Upper lobe of left lung (tissue), 6 donors: ENCODE measurements around the gene SLC41A3. TPM values are rescaled to one million over a fixed set of nuclear protein-coding genes. Genes with fewer than 3 reads are reported as not detected.
"Not testable (repeated sequence)": the region's sequence is repeated elsewhere in the genome, so short reads cannot be mapped to it uniquely, and the experiment has no call there.

Experiments used
- ATAC-seq, 2 donors: fragments of 200-7000 bp; cut with Tn5 transposase; one replicate each; pipeline ENCODE4 v1.9.1; 2022; ENCODE audit warnings: mild to moderate bottlenecking in 2 of 2, moderate library complexity in 2 of 2; ENCODE audit not compliant: low FRiP score in 2 of 2
- DNase-seq, 2 donors: peaks; one replicate each; pipeline ENCODE4 v3.0.0-alpha.2; 2019 to 2020
- H3K27ac ChIP-seq, 4 donors: fragments of 200-600 bp; sonication (generic); one replicate each; pipeline ENCODE4 v1.5.1; 2016 to 2019
- H3K27me3 ChIP-seq, 4 donors: fragments of 200-600 bp; sonication (generic); one replicate each; pipeline ENCODE4 v1.5.1; 2017 to 2019
- H3K36me3 ChIP-seq, 4 donors: fragments of 200-600 bp; sonication (generic); one replicate each; pipeline ENCODE4 v1.5.1; 2016 to 2019
- H3K4me1 ChIP-seq, 4 donors: fragments of 200-600 bp; sonication (generic); one replicate each; pipeline ENCODE4 v1.5.1; 2018 to 2019
- H3K4me3 ChIP-seq, 4 donors: fragments of 200-600 bp; sonication (generic); one replicate each; pipeline ENCODE4 v1.5.1; 2017 to 2019; ENCODE audit warnings: mild to moderate bottlenecking in 2 of 4, moderate library complexity in 1 of 4
- H3K9me3 ChIP-seq, 4 donors: fragments of 200-600 bp; sonication (generic); one replicate each; pipeline ENCODE4 v1.5.1; 2018 to 2019
- EP300 ChIP-seq, 4 donors: sonication (generic); formaldehyde crosslinking; IDR thresholded peaks; one replicate each; pipeline ENCODE4 v1.5.1; 2017; ENCODE audit warnings: antibody characterized with exemption in 4 of 4, control low read depth in 2 of 4
- POLR2A ChIP-seq, 4 donors: fragments of 450-650 bp; IDR thresholded peaks; one replicate each; pipeline ENCODE4 v1.5.1; 2016 to 2017; ENCODE audit warnings: antibody characterized with exemption in 4 of 4, mild to moderate bottlenecking in 2 of 4
- POLR2AphosphoS5 ChIP-seq, 2 donors: sonication (generic); formaldehyde crosslinking; IDR thresholded peaks; one replicate each; pipeline ENCODE4 v1.5.1; 2017; ENCODE audit warnings: antibody characterized with exemption in 2 of 2
- WGBS, 2 donors: methylation state at CpG; one replicate each; pipeline ENCODE4 v1.1.5; 2017 to 2018; 5-methylcytosine and 5-hydroxymethylcytosine counted together
- small RNA-seq, 4 donors: library from RNA; depleted of rRNA; stranded (forward); fragments of <200 nt; gene quantifications; one replicate each; pipeline ENCODE3, GENCODE V24; 2016
- total RNA-seq, 6 donors: library from RNA; depleted of rRNA in 4 of 6; stranded (reverse); fragments of >200 nt in 4 of 6; gene quantifications; one replicate each; pipeline versions ENCODE4 v1.1.0 to v1.2.1, GENCODE V29; 2016 to 2021
- TF ChIP-seq, protein P1 (sequence below), 6 experiments: fragments of 450-650 bp in 4 of 6; fragments of 200-600 bp in 2 of 6; sonication (generic) in 2 of 6; IDR thresholded peaks; one replicate each; pipeline ENCODE4 v1.5.1; 2016 to 2019; ENCODE audit warnings: antibody characterized with exemption in 6 of 6
- donor health status: DM: no; HTN: no; CAD: no; lungs with moderate emphysema.
- donor health status: DM: no; HTN: yes; CAD: no; lungs with severe emphysema.

SLC41A3 gene
- total RNA-seq, 6 donors from 2014 or later: 17.1 to 40.1 (median 32.3) TPM

DNA sequence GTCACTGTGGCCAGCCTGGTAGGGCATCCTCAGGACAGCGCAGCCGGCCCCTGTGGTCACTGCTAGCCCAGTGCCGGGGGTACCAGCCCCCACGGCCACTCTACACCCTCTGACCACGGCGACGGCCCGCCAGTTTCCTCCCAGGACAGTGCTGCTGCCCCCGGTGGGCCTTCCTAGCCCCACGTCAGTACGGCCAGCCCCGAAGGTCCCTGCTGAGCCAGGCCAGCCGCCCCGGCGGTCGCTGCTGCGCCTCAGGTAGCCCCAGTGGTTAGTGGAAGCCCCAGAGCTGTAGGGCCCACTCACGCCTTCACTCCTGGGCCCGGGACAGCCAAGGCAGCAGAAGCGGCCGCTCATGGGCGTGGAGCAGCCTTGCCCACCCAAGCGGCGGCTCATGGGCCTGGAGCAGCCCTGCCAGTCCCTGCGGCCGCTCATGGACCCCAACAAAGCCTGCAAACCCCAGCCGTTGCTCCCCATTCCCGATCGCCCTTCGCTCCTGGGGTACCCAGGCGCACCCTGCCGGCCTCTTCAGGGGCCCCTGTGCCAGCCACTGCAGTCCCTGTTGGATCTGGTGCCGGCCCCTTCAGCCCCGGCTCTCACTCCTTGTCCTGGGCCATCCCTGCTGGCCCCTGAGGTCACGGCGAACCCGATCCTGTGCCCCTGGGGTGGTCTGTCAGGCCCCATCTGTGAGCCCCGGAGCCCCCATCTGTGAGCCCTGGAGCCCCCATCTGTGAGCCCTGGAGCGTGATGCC, 124.4 kb downstream of the SLC41A3 start:
- Histone ChIP-seq H3K27ac (no peak overlapping the region), H3K4me3 (no peak overlapping the region), H3K4me1 (peaks cover 0 to 7% (median 0%) of the 10 kb centered on the region in 4 donors), H3K27me3 (peaks cover 0 to 12% (median 1%) of the 10 kb centered on the region in 4 donors), H3K9me3 (no peaks in the 10 kb centered on the region), H3K36me3 (no peaks in the 10 kb centered on the region)
- TF ChIP-seq, protein P1, sequence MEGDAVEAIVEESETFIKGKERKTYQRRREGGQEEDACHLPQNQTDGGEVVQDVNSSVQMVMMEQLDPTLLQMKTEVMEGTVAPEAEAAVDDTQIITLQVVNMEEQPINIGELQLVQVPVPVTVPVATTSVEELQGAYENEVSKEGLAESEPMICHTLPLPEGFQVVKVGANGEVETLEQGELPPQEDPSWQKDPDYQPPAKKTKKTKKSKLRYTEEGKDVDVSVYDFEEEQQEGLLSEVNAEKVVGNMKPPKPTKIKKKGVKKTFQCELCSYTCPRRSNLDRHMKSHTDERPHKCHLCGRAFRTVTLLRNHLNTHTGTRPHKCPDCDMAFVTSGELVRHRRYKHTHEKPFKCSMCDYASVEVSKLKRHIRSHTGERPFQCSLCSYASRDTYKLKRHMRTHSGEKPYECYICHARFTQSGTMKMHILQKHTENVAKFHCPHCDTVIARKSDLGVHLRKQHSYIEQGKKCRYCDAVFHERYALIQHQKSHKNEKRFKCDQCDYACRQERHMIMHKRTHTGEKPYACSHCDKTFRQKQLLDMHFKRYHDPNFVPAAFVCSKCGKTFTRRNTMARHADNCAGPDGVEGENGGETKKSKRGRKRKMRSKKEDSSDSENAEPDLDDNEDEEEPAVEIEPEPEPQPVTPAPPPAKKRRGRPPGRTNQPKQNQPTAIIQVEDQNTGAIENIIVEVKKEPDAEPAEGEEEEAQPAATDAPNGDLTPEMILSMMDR (IDR thresholded peaks at IDR 0.05): no peak
- no peak for TF ChIP-seq EP300 (IDR thresholded peaks at IDR 0.05)
- ATAC-seq: peak in 1 of 2 donors; percentile 5
- DNase-seq: peak in 1 of 2 donors; percentile 81
- 90 to 93% methylated on average over 6 to 15 of the region's 39 CpGs for WGBS, 2 donors

DNA sequence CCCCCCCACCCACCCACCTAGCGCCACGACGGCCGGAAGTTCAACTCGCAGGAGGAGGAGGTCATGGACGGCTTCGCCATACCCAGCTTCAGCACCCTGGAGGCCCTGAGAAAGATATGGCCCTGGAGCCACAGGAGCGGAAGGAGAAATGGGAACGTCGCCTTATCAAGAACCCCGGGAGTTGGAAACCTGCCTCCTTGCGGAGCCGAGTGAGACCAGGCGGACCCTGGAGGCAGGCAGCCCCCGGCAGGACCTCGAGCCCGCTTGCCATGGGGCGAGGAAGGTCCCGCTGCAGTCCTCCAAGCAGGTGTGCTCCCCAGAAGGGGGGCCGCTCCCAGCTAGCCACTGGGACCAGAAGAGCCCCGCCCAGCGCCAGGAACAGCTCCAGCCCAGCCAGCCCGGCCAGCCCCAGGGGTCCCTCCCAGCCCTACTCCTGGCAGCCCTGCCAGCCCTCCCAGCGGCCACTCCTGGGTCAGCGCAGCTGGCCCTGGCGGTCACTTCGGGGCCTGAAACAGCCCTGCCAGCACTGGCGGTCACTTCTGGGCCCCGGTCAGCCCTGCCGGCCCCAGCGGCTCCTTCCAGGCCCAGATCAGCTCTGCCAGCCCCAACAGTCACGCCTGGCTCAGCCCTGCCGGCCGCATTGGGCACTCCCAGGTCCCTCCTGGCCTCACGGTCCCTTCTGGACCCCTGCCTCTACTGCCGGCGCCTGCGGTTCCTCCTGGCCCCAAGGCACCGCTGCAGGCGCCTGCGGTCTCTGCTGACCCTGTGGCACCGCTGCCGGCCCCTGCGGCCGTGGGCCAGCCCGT, 125.2 kb downstream of the SLC41A3 start:
- DNase-seq: peak in 1 of 2 donors; percentile 76

DNA sequence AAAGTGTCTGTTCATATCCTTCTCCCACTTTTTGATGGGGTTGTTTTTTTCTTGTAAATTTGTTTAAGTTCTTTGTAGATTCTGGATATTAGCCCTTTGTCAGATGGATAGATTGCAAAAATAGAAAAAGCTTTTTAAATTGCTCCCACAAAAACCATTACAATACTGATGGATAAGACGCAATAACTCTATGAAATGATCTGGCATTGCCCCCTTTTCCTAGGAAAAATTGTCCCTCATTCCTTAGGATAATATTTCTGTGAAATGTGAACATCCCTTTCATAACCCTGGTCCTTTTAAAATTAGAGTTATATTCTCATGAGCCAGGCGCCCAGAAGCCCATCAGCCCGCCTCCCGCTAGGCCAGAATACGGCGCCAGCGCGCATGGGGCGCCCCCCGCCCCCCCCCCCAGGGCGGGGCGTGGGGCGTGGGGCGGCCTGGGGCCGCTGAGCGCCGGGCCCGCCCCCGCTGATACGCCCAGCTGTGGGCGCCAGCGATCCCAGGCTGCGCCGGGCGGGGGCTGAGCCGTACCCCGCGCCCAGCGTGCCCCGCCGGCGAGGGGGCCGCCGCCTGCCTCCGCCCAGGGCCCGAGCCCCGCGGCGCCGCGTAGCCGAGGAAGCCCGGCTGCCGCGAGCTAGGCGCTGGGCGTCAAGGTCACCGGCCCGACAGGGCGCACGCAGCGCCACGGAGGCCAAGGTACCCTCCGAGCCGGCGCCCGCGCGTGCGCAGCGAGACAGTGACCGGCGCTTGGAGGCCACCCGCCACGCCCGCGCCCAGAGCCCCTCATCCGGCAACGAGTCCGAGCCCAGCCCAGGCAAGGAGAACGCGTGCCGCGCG, 126.0 kb downstream of the SLC41A3 start:
- ATAC-seq: no peak
- TF ChIP-seq, protein P1 (IDR thresholded peaks at IDR 0.05): no peak
- TF ChIP-seq EP300 (IDR thresholded peaks at IDR 0.05): no peak
- no peak for TF ChIP-seq POLR2A (IDR thresholded peaks at IDR 0.05)
- no peak for TF ChIP-seq POLR2AphosphoS5 (IDR thresholded peaks at IDR 0.05)
- H3K27me3 ChIP-seq: peaks cover 0 to 12% (median 1%) of the 10 kb centered on the region in 4 donors
- peaks cover 0 to 7% (median 0%) of the 10 kb centered on the region in 4 donors for H3K4me1 ChIP-seq
- H3K9me3 ChIP-seq: no peaks in the 10 kb centered on the region
- no peak overlapping the region for H3K27ac ChIP-seq
- DNase-seq: peak in 1 of 2 donors; percentile 76
- peak overlapping the region in 2 of 4 donors; percentile 4 to 20 for H3K4me3 ChIP-seq
- WGBS, 2 donors: 18 to 21% methylated on average over 16 to 21 of the region's 75 CpGs
- no peaks in the 10 kb centered on the region for H3K36me3 ChIP-seq

More for the DNA sequence above, 125.2 kb downstream of the SLC41A3 start:
- Histone ChIP-seq H3K27me3 (peaks cover 0 to 12% (median 1%) of the 10 kb centered on the region in 4 donors), H3K9me3 (no peaks in the 10 kb centered on the region), H3K4me1 (peaks cover 0 to 7% (median 0%) of the 10 kb centered on the region in 4 donors), H3K36me3 (no peaks in the 10 kb centered on the region), H3K4me3 (peak overlapping the region in 2 of 4 donors; percentile 4 to 20), H3K27ac (no peak overlapping the region)
- 82 to 92% methylated on average over 27 to 39 of the region's 46 CpGs for WGBS, 2 donors
- peak in 1 of 2 donors; percentile 4 for ATAC-seq
- TF ChIP-seq POLR2A (IDR thresholded peaks at IDR 0.05) (no peak), EP300 (IDR thresholded peaks at IDR 0.05) (no peak)

DNA sequence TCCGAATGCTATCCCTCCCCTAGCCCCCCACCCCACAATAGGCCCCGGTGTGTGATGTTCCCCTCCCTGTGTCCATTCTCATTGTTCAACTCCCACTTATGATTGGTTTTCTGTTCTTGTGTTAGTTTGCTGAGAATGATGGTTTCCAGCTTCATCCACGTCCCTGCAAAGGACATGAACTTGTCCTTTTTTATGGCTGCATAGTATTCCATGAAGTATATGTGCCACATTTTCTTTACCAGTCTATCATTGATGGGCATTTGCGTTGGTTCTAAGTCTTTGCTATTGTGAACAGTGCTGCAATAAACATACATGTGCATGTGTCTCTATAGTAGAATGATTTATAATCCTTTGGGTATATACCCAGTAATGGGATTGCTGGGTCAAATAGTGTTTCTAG, 126.9 kb downstream of the SLC41A3 start:
- not testable (repeated sequence) for H3K27ac ChIP-seq, ATAC-seq, H3K36me3 ChIP-seq, DNase-seq, H3K4me3 ChIP-seq, H3K4me1 ChIP-seq, H3K9me3 ChIP-seq
- WGBS, 2 donors: 92 to 95% methylated on average over 4 of the region's 4 CpGs
- H3K27me3 ChIP-seq: peaks cover 0 to 12% (median 1%) of the 10 kb centered on the region in 4 donors

Small RNA genes within 50 kb of the gene (small RNA-seq; reads per million reads assigned to genes)
- 0 reads per million in 4 donors for gene AC092903.1

Other genes with a start within 250 kb of the SLC41A3 start
- gene ROPN1B, start 114.9 kb downstream of the SLC41A3 start, total RNA-seq: 1 to 10 TPM in 3 of 6 donors, under 1 TPM in 1, not detected in 2; 0.76 to 6.3 (median 2.0) TPM
- 10 to 100 TPM in 1 of 6 donors, 1 to 10 TPM in 5; 2.4 to 11.5 (median 4.7) TPM for gene ALDH1L1, start 96.5 kb upstream of the SLC41A3 start, total RNA-seq